Endodermal cell (in vitro differentiated cells): ENCODE measurements around the gene TVP23A. TPM values are rescaled to one million over a fixed set of nuclear protein-coding genes. Genes with fewer than 3 reads are reported as not detected.
"Not testable (repeated sequence)": the region's sequence is repeated elsewhere in the genome, so short reads cannot be mapped to it uniquely, and the experiment has no call there.

ENCODE experiments used
- DNase-seq: peaks from one replicate; pipeline ENCODE4 v3.0.0-alpha.2; 2017
- H3K27ac ChIP-seq: 2 replicates; pipeline ENCODE4 v1.5.1; 2013; ENCODE audit warnings: mild to moderate bottlenecking, low read depth, low read length, moderate library complexity
- H3K27me3 ChIP-seq: 2 replicates; pipeline ENCODE4 v1.6.1; 2013; ENCODE audit warnings: mild to moderate bottlenecking, low read length, moderate library complexity; ENCODE audit not compliant: insufficient read depth, control insufficient read depth, poor library complexity, severe bottlenecking
- H3K36me3 ChIP-seq: 2 replicates; pipeline ENCODE4 v1.7.0; 2013; ENCODE audit warnings: mild to moderate bottlenecking, low read length, moderate library complexity; ENCODE audit not compliant: control insufficient read depth, insufficient read depth
- H3K4me1 ChIP-seq: one replicate; pipeline ENCODE4 v1.7.0; 2013; ENCODE audit warnings: low read length; ENCODE audit not compliant: control insufficient read depth, insufficient read depth
- H3K4me3 ChIP-seq: 2 replicates; pipeline ENCODE4 v1.5.1; 2013; ENCODE audit warnings: mild to moderate bottlenecking, low read length, moderate library complexity
- H3K9ac ChIP-seq: 2 replicates; pipeline ENCODE4 v1.6.1; 2013; ENCODE audit warnings: mild to moderate bottlenecking, low read length, moderate library complexity; ENCODE audit not compliant: poor library complexity, severe bottlenecking; ENCODE audit errors: extremely low read depth
- H3K9me3 ChIP-seq: 2 replicates; pipeline ENCODE4 v1.6.1; 2013; ENCODE audit warnings: mild to moderate bottlenecking, low read length, moderate library complexity; ENCODE audit not compliant: control insufficient read depth
- H3K27ac Mint-ChIP-seq: 2 replicates; pipeline ENCODE4 v1.8.0; 2020; ENCODE audit warnings: mixed read lengths
- H3K27me3 Mint-ChIP-seq: 2 replicates; pipeline ENCODE4 v1.8.0; 2021; ENCODE audit warnings: mild to moderate bottlenecking, mixed read lengths; ENCODE audit not compliant: insufficient read depth
- H3K36me3 Mint-ChIP-seq: 2 replicates; pipeline ENCODE4 v1.8.0; 2020; ENCODE audit warnings: low read depth, mixed read lengths
- H3K4me1 Mint-ChIP-seq: 2 replicates; pipeline ENCODE4 v1.8.0; 2020; ENCODE audit warnings: mixed read lengths
- H3K4me3 Mint-ChIP-seq: 2 replicates; pipeline ENCODE4 v1.8.0; 2020; ENCODE audit warnings: mild to moderate bottlenecking, moderate library complexity, mixed read lengths
- H3K9me3 Mint-ChIP-seq: 2 replicates; pipeline ENCODE4 v1.8.0; 2020; ENCODE audit warnings: mild to moderate bottlenecking, mixed read lengths
- CTCF ChIP-seq: fragments of 200-600 bp; sonication (generic); conservative IDR thresholded peaks from 2 replicates; pipeline ENCODE4 v1.5.0; 2021; ENCODE audit warnings: antibody characterized with exemption, mild to moderate bottlenecking
- WGBS, 2 experiments: methylation state at CpG; one replicate each; pipeline versions ENCODE4 v1.1.5 to v1.1.7; 2013; ENCODE audit warnings: missing lambda C conversion rate in 2 of 2, mixed read lengths in 1 of 2; ENCODE audit not compliant: insufficient coverage in 1 of 2, insufficient read length in 1 of 2; 5-methylcytosine and 5-hydroxymethylcytosine counted together
- total RNA-seq, 2 donors: library from RNA; stranded (reverse); fragmentation: NEBNext Ultra II Directional in 1 of 2; extraction: Animal tissue kit (Norgen Biotek cat#: 25700) in 1 of 2; gene quantifications; 2 replicates in 1 of 2; 3 replicates in 1 of 2; pipeline ENCODE4 v1.2.1, GENCODE V29; 2021

TVP23A gene
- total RNA-seq, 2 donors from 2014 or later = 7.6 to 13.6 TPM

- Histone ChIP-seq H3K9ac (no peak overlapping the region), H3K27me3 (no peaks in the 10 kb centered on the region), H3K36me3 (no peaks in the 10 kb centered on the region), H3K27ac (no peak overlapping the region), H3K4me1 (no peaks in the 10 kb centered on the region), H3K4me3 (no peak overlapping the region), H3K9me3 (peaks cover 15% of the 10 kb centered on the region)
- no peak for DNase-seq
- peaks cover 24% of the 10 kb centered on the region for H3K9me3 Mint-ChIP-seq
- 93 to 95% methylated on average over 2 of the region's 2 CpGs for WGBS, 2 experiments
- H3K27me3 Mint-ChIP-seq = no peaks in the 10 kb centered on the region
- H3K4me3 Mint-ChIP-seq = no peak overlapping the region
- H3K36me3 Mint-ChIP-seq = peaks cover 14% of the 10 kb centered on the region
- H3K27ac Mint-ChIP-seq = no peak overlapping the region
- H3K4me1 Mint-ChIP-seq = peaks cover 10% of the 10 kb centered on the region
- TF ChIP-seq CTCF = no peak
Measured at GRCh38 chr16:10782628-10783027, 36.0 kb downstream of the TVP23A start.

GRCh38 chr16:10780628-10781027 is 38.0 kb downstream of the TVP23A start:
- H3K27ac ChIP-seq = no peak overlapping the region
- H3K4me1 ChIP-seq = no peaks in the 10 kb centered on the region
- WGBS, 2 experiments = 97 to 100% methylated on average over 3 to 4 of the region's 4 CpGs
- Mint-ChIP-seq H3K27me3 (no peaks in the 10 kb centered on the region), H3K27ac (no peak overlapping the region), H3K4me1 (peaks cover 10% of the 10 kb centered on the region), H3K36me3 (peaks cover 14% of the 10 kb centered on the region), H3K9me3 (peaks cover 24% of the 10 kb centered on the region), H3K4me3 (no peak overlapping the region)
- H3K27me3 ChIP-seq = no peaks in the 10 kb centered on the region
- DNase-seq = no peak
- H3K4me3 ChIP-seq = no peak overlapping the region
- H3K9me3 ChIP-seq = peaks cover 15% of the 10 kb centered on the region
- no peak overlapping the region for H3K9ac ChIP-seq
- no peaks in the 10 kb centered on the region for H3K36me3 ChIP-seq
- no peak for TF ChIP-seq CTCF

- not testable (repeated sequence) for H3K9ac ChIP-seq, H3K27ac ChIP-seq, H3K4me1 ChIP-seq, H3K4me1 Mint-ChIP-seq, H3K27ac Mint-ChIP-seq, H3K27me3 ChIP-seq, H3K4me3 ChIP-seq, H3K27me3 Mint-ChIP-seq, H3K36me3 ChIP-seq, H3K4me3 Mint-ChIP-seq, DNase-seq
- WGBS, 2 experiments = 98 to 100% methylated on average over 3 to 6 of the region's 6 CpGs
- Mint-ChIP-seq H3K9me3 (peaks cover 24% of the 10 kb centered on the region), H3K36me3 (peaks cover 14% of the 10 kb centered on the region)
- H3K9me3 ChIP-seq = peaks cover 15% of the 10 kb centered on the region
Measured at GRCh38 chr16:10779908-10780307, 38.7 kb downstream of the TVP23A start.

- H3K36me3 ChIP-seq = no peaks in the 10 kb centered on the region
- no peaks in the 10 kb centered on the region for H3K4me1 ChIP-seq
- Mint-ChIP-seq H3K36me3 (peaks cover 14% of the 10 kb centered on the region), H3K4me1 (peaks cover 14% of the 10 kb centered on the region), H3K4me3 (no peak overlapping the region), H3K27ac (no peak overlapping the region), H3K9me3 (peaks cover 17% of the 10 kb centered on the region), H3K27me3 (no peaks in the 10 kb centered on the region)
- no peak overlapping the region for H3K9ac ChIP-seq
- WGBS, 2 experiments = 93 to 94% methylated on average over 12 of the region's 12 CpGs
- H3K9me3 ChIP-seq = peaks cover 10% of the 10 kb centered on the region
- DNase-seq = no peak
- H3K27me3 ChIP-seq = no peaks in the 10 kb centered on the region
- no peak overlapping the region for H3K4me3 ChIP-seq
- no peak overlapping the region for H3K27ac ChIP-seq
- TF ChIP-seq CTCF = no peak
Measured at GRCh38 chr16:10777356-10777755, 41.2 kb downstream of the TVP23A start.

- peaks cover 14% of the 10 kb centered on the region for H3K4me1 Mint-ChIP-seq
- H3K4me3 Mint-ChIP-seq, H3K9ac ChIP-seq, H3K27me3 Mint-ChIP-seq, H3K27ac ChIP-seq, H3K9me3 ChIP-seq, H3K4me1 ChIP-seq, H3K27me3 ChIP-seq, DNase-seq, H3K36me3 ChIP-seq, H3K4me3 ChIP-seq, H3K27ac Mint-ChIP-seq: not testable (repeated sequence)
- 90 to 91% methylated on average over 5 to 6 of the region's 6 CpGs for WGBS, 2 experiments
- peaks cover 11% of the 10 kb centered on the region for H3K36me3 Mint-ChIP-seq
- H3K9me3 Mint-ChIP-seq = peaks cover 12% of the 10 kb centered on the region
Measured at GRCh38 chr16:10776923-10777322, 41.7 kb downstream of the TVP23A start.
